ENCODE measurements around the gene TRIM62.

Gene TRIM62

DNA sequence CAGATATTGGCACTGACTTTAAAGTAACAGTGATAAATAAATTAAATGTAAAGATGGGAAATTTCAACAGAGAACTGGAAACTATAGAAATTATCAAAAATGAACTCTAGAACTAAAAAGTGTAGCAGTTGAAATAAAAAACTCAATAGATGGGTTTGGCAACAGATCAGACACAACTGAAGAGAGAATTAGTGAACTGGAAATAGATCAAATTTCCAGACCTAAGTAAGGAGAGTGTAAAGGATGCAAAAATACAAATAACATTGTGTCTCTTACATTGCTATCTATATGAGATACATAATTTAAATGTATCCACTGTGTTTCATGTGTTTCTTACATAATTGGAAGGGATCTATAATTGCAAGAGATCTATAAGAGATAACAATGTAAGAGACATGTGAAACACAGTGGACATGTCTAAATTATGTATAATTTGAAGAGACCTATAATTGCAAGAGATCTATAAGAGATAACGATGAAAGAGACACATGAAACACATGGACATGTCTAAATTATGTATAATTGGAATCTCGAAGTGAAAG lies 42.4 kb upstream of the TRIM62 start:
- TF ChIP-seq, protein P1, sequence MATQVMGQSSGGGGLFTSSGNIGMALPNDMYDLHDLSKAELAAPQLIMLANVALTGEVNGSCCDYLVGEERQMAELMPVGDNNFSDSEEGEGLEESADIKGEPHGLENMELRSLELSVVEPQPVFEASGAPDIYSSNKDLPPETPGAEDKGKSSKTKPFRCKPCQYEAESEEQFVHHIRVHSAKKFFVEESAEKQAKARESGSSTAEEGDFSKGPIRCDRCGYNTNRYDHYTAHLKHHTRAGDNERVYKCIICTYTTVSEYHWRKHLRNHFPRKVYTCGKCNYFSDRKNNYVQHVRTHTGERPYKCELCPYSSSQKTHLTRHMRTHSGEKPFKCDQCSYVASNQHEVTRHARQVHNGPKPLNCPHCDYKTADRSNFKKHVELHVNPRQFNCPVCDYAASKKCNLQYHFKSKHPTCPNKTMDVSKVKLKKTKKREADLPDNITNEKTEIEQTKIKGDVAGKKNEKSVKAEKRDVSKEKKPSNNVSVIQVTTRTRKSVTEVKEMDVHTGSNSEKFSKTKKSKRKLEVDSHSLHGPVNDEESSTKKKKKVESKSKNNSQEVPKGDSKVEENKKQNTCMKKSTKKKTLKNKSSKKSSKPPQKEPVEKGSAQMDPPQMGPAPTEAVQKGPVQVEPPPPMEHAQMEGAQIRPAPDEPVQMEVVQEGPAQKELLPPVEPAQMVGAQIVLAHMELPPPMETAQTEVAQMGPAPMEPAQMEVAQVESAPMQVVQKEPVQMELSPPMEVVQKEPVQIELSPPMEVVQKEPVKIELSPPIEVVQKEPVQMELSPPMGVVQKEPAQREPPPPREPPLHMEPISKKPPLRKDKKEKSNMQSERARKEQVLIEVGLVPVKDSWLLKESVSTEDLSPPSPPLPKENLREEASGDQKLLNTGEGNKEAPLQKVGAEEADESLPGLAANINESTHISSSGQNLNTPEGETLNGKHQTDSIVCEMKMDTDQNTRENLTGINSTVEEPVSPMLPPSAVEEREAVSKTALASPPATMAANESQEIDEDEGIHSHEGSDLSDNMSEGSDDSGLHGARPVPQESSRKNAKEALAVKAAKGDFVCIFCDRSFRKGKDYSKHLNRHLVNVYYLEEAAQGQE (IDR thresholded peaks at IDR 0.05; ENCODE audit: insufficient read depth in 1 of 2, low read depth in 2 of 2, low read length in 2 of 2) = no peak
- no peak for TF ChIP-seq TAF1 (IDR thresholded peaks at IDR 0.05; ENCODE audit: borderline replicate concordance, insufficient read depth, low read length)
- no peak for TF ChIP-seq FOXP2 (optimal IDR thresholded peaks at IDR 0.05; ENCODE audit: borderline replicate concordance, extremely low read depth, extremely low read length, insufficient read depth)
- TF ChIP-seq POLR2AphosphoS5 (IDR thresholded peaks at IDR 0.05; ENCODE audit: low read depth, low read length) = no peak
- TF ChIP-seq SIN3A (IDR thresholded peaks at IDR 0.05; ENCODE audit: borderline replicate concordance, insufficient read depth, low read length) = no peak

DNA sequence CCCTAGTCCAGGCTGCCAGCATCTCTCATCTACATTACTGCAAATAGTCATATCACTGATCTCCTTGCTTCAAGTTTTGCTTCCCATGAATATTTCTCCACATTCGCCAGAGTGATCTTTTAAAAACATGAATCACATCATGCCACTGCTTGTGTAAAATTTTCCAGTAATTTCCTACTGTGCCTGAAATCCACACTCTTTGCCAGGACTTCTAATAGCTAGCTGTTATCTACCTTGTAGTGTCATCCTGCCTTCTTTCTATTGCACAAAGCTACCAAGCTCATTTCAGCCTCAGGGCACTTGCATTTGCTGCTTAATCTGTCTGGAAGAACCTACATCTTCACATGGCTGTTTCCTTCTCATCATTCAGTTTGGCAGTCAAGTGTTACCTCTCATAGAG lies 40.5 kb upstream of the TRIM62 start:
- TF ChIP-seq, protein P1 (IDR thresholded peaks at IDR 0.05; ENCODE audit: insufficient read depth in 1 of 2, low read depth in 2 of 2, low read length in 2 of 2) = no peak
- TF ChIP-seq SIN3A (IDR thresholded peaks at IDR 0.05; ENCODE audit: borderline replicate concordance, insufficient read depth, low read length) = no peak
- no peak for TF ChIP-seq TAF1 (IDR thresholded peaks at IDR 0.05; ENCODE audit: borderline replicate concordance, insufficient read depth, low read length)
- TF ChIP-seq POLR2AphosphoS5 (IDR thresholded peaks at IDR 0.05; ENCODE audit: low read depth, low read length) = no peak
- no peak for TF ChIP-seq FOXP2 (optimal IDR thresholded peaks at IDR 0.05; ENCODE audit: borderline replicate concordance, extremely low read depth, extremely low read length, insufficient read depth)

DNA sequence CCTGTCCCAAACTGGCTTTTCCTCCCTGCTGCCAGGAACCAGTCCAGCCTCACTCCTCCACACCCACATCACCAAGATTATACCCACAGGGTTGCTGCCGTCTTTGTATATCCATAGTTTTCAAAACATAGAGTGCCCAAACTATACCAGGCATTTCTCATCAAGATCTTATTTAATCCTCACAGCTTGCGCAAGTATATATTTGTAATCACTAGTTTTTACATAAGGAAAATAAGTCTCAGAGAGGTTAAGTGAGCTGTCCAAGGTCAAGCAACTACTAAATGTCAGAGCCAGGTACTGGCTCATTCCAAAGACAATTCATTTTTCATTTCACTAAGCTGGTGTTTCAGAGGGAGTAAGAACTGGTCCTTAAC lies 39.5 kb upstream of the TRIM62 start:
- TF ChIP-seq POLR2AphosphoS5 (IDR thresholded peaks at IDR 0.05; ENCODE audit: low read depth, low read length) = no peak
- no peak for TF ChIP-seq TAF1 (IDR thresholded peaks at IDR 0.05; ENCODE audit: borderline replicate concordance, insufficient read depth, low read length)
- no peak for TF ChIP-seq SIN3A (IDR thresholded peaks at IDR 0.05; ENCODE audit: borderline replicate concordance, insufficient read depth, low read length)
- TF ChIP-seq FOXP2 (optimal IDR thresholded peaks at IDR 0.05; ENCODE audit: borderline replicate concordance, extremely low read depth, extremely low read length, insufficient read depth) = no peak
- TF ChIP-seq, protein P1 (IDR thresholded peaks at IDR 0.05; ENCODE audit: insufficient read depth in 1 of 2, low read depth in 2 of 2, low read length in 2 of 2) = no peak

DNA sequence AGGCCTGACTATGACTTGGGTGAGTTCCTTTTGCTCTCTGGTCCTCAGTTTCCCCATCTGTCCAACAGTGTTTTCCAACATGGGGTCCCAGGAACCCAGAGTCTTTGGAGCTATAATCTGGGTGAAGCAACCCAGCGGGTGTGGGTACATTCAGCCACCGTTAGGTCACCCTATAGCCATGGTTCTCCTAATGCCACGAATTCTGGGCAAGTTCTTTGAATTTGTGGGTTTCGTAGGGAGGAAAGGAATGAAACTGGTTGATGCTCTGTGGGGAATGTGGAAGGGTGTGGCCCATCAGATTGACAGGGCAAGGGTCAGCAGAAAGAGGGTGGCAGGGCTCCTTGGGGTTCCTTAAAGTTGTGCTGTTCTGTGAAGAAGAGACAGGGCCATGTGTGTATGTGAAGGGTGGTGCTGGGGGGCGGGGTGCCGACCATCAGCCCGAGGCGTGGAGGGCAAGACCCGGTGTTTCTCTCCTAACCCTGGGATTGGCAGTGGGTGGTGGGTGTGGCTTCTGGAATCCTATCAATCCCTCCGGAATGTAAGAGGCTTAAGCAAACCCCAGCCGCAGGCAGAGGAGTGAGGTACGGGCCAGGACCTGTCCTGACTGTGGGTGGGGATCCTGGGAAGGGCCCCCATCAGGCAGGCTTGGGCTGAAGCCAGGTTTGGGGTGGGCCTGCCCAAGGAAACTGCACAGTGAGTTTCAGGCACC lies 39.0 kb upstream of the TRIM62 start:
- TF ChIP-seq TAF1 (IDR thresholded peaks at IDR 0.05; ENCODE audit: borderline replicate concordance, insufficient read depth, low read length) (no peak), SIN3A (IDR thresholded peaks at IDR 0.05; ENCODE audit: borderline replicate concordance, insufficient read depth, low read length) (no peak), POLR2AphosphoS5 (IDR thresholded peaks at IDR 0.05; ENCODE audit: low read depth, low read length) (no peak), FOXP2 (optimal IDR thresholded peaks at IDR 0.05; ENCODE audit: borderline replicate concordance, extremely low read depth, extremely low read length, insufficient read depth) (no peak)
- TF ChIP-seq, protein P1 (IDR thresholded peaks at IDR 0.05; ENCODE audit: insufficient read depth in 1 of 2, low read depth in 2 of 2, low read length in 2 of 2) = no peak
